Left renal pelvis (tissue), 4 donors: ENCODE results near the gene MAFF. TPM values are rescaled to one million over a fixed set of nuclear protein-coding genes. Genes with fewer than 3 reads are reported as not detected.

Experiments
- DNase-seq, 4 donors: peaks; one replicate each; pipeline ENCODE4 v3.0.0-alpha.2; 2013; ENCODE audit warnings: low read depth in 4 of 4, low spot score in 3 of 4
- polyA plus RNA-seq, 4 donors: library from polyadenylated mRNA; unstranded; fragments of 120-200 nt; gene quantifications; one replicate each; pipeline ENCODE4 v1.2.1, GENCODE V29; 2013; ENCODE audit not compliant: insufficient read length in 4 of 4

Gene MAFF
- polyA plus RNA-seq, 4 donors: 2.5 to 8.1 (median 3.8) TPM

DNA sequence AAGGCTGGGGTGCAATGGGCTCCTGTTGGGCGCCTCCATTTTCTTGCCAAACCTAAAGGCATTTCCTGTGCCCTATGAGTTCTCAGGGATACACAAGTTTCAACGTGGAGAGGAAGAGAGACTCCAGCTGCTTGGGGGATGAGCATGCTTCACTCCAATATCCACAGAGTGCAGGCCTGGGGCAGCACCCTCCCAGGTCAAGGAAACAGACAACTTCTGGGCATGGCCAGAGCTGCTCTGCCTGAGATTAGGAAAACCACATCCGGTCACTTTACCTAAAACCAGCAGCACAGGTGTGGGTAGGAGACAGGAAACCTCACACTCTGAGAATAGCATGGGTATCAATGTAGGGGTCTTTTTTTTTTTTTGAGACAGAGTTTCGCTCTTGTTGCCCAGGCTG is 42.3 kb downstream of the MAFF start:
- DNase-seq: no peak

DNA sequence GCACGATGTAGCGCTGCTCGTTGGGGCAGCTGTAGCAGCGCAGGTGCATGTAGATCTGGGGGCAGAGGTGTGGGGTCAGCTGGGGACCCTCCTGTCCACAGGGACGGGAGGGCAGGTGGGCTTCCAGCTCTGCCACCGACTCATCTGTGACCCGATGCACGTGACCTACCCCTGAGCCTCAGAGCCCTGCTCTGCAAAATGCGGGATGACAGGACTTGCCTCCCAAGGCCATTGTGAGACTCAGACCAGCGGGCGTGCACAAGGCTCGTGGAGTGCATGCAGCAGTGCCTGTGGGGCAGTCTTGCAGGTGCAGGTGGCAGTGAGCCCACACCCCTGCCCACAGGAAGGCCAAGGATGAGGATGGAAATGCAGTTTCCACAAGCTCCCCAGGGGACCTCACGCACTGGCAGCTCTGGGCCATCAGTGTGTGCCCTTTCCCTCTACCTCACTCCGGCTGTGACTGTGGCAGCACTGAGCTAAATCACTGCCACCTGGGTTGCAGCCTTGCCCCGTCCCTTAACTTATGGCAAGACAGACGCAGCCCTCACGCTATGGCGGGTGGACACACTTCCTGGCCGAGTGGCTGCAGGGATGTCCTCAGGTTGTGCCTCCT is 44.4 kb downstream of the MAFF start:
- no peak for DNase-seq

DNA sequence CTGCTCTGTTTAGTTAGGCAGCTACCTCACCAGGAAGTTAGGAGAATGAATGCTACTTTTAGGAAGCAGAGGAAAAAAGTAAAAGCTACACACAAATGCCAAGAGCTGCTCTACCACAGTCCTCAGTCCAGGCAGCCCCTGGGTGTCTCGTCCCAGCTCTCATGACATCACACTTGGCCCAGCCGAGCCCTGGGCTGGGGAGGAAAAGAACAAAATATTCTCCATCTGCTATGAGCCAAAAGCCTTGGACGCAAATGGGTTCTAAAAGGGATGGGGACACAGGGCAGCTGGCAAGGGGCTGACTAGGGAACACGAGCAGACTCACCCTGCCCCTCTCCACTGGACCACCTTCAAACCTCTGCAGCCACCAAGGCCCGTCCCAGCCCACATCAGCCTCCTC is 44.9 kb downstream of the MAFF start:
- no peak for DNase-seq

DNA sequence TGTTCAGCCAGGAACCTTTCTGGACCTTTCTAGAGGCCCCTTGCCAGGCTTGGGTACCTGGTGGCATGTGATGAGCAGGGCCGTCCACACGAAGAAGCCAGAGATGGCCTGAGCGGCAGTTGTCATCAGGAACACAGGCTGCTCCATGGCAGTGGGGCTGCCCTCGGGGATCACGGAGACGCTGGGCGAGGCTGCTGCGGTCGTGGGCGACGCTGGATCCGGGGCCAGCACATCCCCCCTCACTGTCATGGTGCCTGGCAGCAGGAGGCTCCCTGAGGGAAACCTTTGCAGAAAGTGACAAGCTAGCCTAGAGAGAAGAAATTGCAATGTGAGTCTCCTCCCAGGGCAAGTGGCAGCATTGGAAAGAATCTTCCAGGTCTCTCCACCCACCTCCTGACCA is 45.9 kb downstream of the MAFF start:
- DNase-seq: no peak

DNA sequence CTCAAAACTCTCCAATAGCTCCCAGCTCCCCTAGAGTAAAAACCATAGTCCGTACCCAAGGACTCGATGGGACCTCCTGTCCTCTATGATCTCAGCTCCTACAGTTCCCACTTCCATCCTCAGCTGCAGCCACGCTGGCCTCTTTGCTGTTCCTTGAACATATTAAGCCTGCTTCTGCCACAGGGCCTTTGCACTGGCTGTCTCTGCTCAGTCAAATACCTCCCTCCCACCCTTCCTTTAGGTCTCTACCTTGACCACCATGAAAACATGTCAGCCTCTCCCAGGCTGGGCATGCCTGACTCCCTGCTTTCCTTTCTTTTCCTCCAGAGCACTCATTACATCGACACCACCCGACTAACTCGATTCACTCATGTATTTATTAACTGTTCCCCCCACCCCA is 46.5 kb downstream of the MAFF start:
- DNase-seq: no peak

DNA sequence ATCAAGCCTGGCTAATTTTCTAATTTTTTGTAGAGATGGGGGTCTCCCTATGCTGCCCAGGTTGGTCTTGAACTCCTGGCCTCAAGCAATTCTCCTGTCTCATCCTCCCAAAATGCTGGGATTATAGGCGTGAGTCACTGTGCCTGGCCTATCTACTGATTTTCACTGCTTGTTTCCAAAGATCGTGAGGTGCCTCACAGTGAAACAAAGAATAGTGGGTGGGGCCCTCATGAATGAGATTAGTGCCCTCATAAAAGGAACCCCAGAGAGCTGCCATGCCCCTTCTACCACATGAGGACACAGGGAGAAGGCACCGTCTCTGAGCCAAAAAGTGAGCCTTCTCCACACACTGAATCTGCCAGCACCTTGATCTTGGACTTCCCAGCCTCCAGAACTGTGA is 47.5 kb downstream of the MAFF start:
- no peak for DNase-seq

DNA sequence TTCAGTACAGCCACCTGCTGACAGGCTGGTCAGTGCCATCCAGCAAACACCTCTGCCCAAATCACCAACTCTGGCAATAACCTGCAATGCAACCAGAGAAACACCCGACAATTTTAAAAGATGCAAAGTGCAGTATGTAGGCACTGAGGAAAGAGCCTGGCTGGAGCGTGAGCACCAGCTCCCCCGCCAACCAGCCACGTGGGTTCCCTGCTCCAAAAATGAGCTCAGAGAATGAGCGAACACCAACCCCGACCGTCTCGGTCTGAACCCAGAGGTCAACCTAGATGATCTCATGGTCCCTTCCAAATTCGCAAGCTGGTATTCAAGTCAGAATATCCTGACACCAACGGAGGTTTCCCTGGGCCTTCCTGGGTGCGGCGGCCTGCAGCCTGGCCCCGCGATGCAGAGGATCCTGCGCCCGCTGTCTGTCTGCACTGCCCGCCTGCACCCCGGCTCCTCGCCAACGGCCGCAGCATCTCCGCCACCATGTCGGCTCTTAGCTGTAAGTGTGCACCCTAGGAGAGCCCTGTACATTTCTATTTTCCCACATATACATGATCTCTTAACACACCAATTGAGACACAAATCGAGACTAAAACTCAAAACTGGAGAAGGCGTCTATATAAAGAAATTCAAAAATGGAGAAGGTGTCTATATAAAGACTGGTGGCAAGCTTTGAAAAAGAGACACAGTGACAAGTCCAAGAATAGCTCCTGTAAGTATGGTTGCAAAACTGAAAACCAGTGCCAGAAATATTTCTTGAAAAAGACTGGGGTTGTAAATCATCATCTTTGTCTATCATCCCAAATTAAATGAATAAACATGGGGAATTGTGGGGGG is 48.2 kb downstream of the MAFF start:
- DNase-seq: no peak

GRCh38 chr22:38250643-38251340 is 49.0 kb downstream of the MAFF start:
- no peak for DNase-seq

- no peak for DNase-seq
Measured at GRCh38 chr22:38251341-38251692, 49.5 kb downstream of the MAFF start.

DNA sequence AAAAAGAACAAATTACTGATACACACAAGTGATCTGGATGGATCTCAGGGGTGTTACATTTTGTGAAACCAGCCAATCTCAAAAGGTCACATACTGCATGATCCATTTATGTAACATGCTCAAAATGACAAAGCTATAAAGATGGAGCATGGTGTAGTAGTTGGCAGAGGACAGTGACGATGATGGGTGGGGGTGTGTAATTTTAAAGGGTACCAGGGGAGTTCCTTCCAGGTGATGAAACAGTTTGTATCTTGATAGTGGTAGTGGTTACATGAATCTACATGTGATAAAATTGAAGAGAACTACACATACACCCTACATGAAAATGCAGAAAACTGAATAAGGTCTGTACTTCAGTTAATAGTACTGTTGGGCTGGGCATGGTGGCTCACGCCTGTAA is 53.9 kb downstream of the MAFF start:
- no peak for DNase-seq

DNA sequence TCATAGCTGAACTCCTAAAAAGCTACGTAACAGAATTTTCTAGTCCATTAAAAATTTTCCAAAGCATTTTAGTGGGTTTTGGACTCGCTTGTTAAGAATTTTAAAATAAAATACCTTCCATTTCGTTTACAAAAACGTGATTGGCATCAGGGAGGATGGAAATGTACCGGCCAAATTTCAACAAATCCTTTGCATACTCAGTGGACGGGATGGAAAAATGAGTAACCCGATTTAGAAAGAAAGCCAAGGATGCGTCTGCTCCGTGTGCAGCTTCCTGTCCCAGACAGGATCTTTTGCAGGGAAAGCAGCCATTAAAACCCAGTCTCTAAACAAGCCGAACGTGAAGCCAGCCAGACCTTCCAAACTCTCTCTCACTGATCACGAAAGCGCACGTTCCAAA is 55.4 kb downstream of the MAFF start:
- DNase-seq: no peak

DNA sequence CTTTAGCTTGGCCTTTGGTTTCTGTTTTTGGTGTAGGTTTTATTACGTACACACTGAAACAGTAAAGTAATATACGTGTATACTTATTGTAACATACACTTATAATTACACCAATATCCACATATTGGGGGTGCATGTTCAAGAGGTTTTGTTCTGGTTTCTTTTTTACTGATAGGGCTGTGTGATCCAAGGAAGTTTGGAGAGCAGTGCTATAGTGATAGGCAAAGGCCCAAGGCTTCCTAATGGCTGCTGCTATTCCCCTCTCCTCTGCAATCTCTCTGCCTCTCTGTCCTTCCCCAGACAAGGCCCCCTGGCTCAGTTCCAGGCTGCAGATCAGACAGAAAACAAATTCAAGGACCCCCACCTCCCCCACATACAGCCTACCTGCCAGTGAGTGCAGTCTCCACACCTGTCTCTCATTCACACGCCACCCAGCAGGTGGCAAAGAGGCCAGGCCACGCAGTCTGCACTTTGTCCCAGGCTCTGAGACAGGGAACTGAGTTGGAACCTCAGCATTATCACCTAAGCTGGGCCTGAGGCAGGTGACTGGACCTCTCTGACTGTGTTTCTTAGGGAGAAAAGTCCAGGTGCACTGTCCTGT is 56.0 kb downstream of the MAFF start:
- DNase-seq: no peak

- DNase-seq: no peak
Measured at GRCh38 chr22:38258895-38259294, 57.1 kb downstream of the MAFF start.

DNA sequence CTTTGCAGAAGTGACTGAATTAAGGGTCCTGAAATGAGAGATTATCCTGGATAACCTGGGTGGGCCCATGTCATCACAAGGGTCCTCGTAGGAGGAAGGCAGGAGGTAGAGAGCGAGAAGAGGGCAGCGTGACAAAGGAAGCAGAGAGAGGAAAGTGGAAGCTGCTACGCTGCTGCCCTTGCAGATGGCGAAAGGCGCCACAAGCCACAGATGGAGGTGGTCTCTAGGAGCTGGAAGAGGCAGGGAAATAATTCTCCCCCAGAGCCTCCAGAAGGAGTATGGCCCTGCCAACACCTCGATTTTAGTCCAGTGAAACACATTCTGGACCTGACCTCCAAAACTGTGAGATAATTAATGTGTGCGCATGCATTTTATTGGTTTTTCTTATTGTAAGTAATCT is 57.6 kb downstream of the MAFF start:
- no peak for DNase-seq

- DNase-seq: no peak
Measured at GRCh38 chr22:38260761-38261681, 59.2 kb downstream of the MAFF start.

- DNase-seq: no peak
Measured at GRCh38 chr22:38262051-38262795, 60.4 kb downstream of the MAFF start.

- DNase-seq: no peak
Measured at GRCh38 chr22:38264322-38264843, 62.6 kb downstream of the MAFF start.
